Measurements from ENCODE around the gene LHFPL6. TPM values are rescaled to one million over a fixed set of nuclear protein-coding genes. Genes with fewer than 3 reads are reported as not detected.

The LHFPL6 gene
- total and polyA plus RNA-seq, 10 of the 15 experiments (the other 5 are each of a cell fraction or from before 2014, with no cell fraction given): 0.11 to 4.6 (median 0.41) TPM

DNA sequence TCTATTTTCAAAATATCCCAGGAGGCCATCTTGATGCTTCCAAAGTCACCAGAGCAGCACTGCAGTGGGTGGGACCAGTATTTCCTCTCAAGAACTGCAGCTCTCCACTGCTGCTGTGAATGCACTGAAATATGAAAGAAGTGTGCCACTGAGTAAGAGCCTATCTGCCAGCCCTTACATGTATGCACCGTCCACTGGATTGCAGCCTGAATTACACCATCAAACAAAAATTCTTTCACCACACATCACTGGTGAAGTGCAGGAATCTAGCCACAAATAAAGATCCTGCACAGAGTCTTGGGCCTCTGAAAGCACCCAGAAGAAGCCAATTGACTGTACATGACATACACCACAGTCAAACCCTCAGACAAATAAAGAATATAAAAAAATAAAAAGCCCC, 249.0 kb downstream of the LHFPL6 start:
- Histone ChIP-seq H3K9ac (ENCODE audit: control insufficient read depth, insufficient read depth, low read length) (no peak overlapping the region), H3K9me3 (replicated peaks; ENCODE audit: control insufficient read depth, insufficient read depth, low read length) (no peaks in the 10 kb centered on the region), H3K4me3 (no peak overlapping the region), H3K27me3 (replicated peaks in 1 of 2; ENCODE audit: control insufficient read depth in 2 of 2, insufficient read depth in 2 of 2, low read length in 1 of 2) (no peaks in the 10 kb centered on the region), H2AFZ (ENCODE audit: control insufficient read depth, low read depth, low read length) (no peak overlapping the region), H3K27ac (ENCODE audit: control insufficient read depth, insufficient read depth) (no peak overlapping the region), H4K20me1 (ENCODE audit: control insufficient read depth, insufficient read depth) (no peaks in the 10 kb centered on the region), H3K79me2 (ENCODE audit: control insufficient read depth, insufficient read depth, low read length) (no peaks in the 10 kb centered on the region), H3K4me1 (ENCODE audit: control insufficient read depth, insufficient read depth, low read length) (no peaks in the 10 kb centered on the region), H3K36me3 (ENCODE audit: control insufficient read depth in 2 of 2, insufficient read depth in 2 of 2, low read length in 1 of 2) (no peaks in the 10 kb centered on the region), H3K4me2 (ENCODE audit: control insufficient read depth, insufficient read depth) (no peak overlapping the region)
- 95% methylated on average over 1 of the region's 1 CpG for WGBS (ENCODE audit: insufficient coverage, insufficient replicate concordance, low lambda C conversion rate, missing lambda C conversion rate)
- BruUV-seq (replicated peaks): no TSS peak
- ChIA-PET RAD21 (ENCODE audit: unreplicated experiment) (no interaction called here), CTCF (no interaction called here), SMC1A (ENCODE audit: uncharacterized antibody, unreplicated experiment) (no interaction called here), POLR2A (no interaction called here)
- no peak for ATAC-seq
- in situ Hi-C loops (cut with MboI): no loop called here
- DNase-seq (ENCODE audit: low read depth, low spot score): no peak
- TF ChIP-seq SMAD5 (IDR thresholded peaks at IDR 0.05; ENCODE audit: low read depth) (no peak), CHD1 (IDR thresholded peaks at IDR 0.05; ENCODE audit: low read depth, low read length) (no peak)
- intact Hi-C loops (cut with micrococcal nuclease; ENCODE audit: unreplicated experiment): no loop called here
- no peak for FAIRE-seq

GRCh38 chr13:39350461-39350881, 252.5 kb downstream of the LHFPL6 start:
- no TSS peak for BruUV-seq (replicated peaks)
- ATAC-seq (no peak), FAIRE-seq (no peak), DNase-seq (ENCODE audit: low read depth, low spot score) (no peak)
- POLR2A ChIA-PET: no interaction called here
- H3K36me3 ChIP-seq (ENCODE audit: control insufficient read depth in 2 of 2, insufficient read depth in 2 of 2, low read length in 1 of 2): no peaks in the 10 kb centered on the region
- in situ Hi-C loops (cut with MboI): no loop called here
- no peak overlapping the region for H3K4me2 ChIP-seq (ENCODE audit: control insufficient read depth, insufficient read depth)
- no peak overlapping the region for H3K9ac ChIP-seq (ENCODE audit: control insufficient read depth, insufficient read depth, low read length)
- TF ChIP-seq MTA2 (IDR thresholded peaks at IDR 0.05; ENCODE audit: low read depth) (no peak), CHD4 (IDR thresholded peaks at IDR 0.05) (no peak), MYB (IDR thresholded peaks at IDR 0.05; ENCODE audit: borderline replicate concordance, low read depth, low read length) (no peak), ZBTB11 (CRISPR knock-in tag; IDR thresholded peaks at IDR 0.05) (no peak), SUPT20H (IDR thresholded peaks at IDR 0.05; ENCODE audit: borderline replicate concordance, control insufficient read depth, low read depth, low read length) (no peak), HDAC2 (IDR thresholded peaks at IDR 0.05) (no peak), SRF (IDR thresholded peaks at IDR 0.05; ENCODE audit: low read depth in 2 of 2, low read length in 2 of 2) (no peak), PML (IDR thresholded peaks at IDR 0.05; ENCODE audit: low read length) (no peak), NR2C1 (IDR thresholded peaks at IDR 0.05) (no peak), NFIC (IDR thresholded peaks at IDR 0.05; ENCODE audit: low read depth, low read length) (no peak), EP300 (IDR thresholded peaks at IDR 0.05; ENCODE audit: borderline replicate concordance in 1 of 2, control insufficient read depth in 1 of 2, low read depth in 2 of 2, low read length in 2 of 2) (no peak)
- TF ChIP-seq, protein P1, sequence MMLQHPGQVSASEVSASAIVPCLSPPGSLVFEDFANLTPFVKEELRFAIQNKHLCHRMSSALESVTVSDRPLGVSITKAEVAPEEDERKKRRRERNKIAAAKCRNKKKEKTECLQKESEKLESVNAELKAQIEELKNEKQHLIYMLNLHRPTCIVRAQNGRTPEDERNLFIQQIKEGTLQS (IDR thresholded peaks at IDR 0.05; ENCODE audit: borderline replicate concordance, extremely low read depth, low read depth, low read length): no peak
- H3K9me3 ChIP-seq (replicated peaks; ENCODE audit: control insufficient read depth, insufficient read depth, low read length): no peaks in the 10 kb centered on the region
- no peaks in the 10 kb centered on the region for H4K20me1 ChIP-seq (ENCODE audit: control insufficient read depth, insufficient read depth)
- no peak overlapping the region for H2AFZ ChIP-seq (ENCODE audit: control insufficient read depth, low read depth, low read length)
- H3K4me1 ChIP-seq (ENCODE audit: control insufficient read depth, insufficient read depth, low read length): no peaks in the 10 kb centered on the region
- no peaks in the 10 kb centered on the region for H3K27me3 ChIP-seq (replicated peaks in 1 of 2; ENCODE audit: control insufficient read depth in 2 of 2, insufficient read depth in 2 of 2, low read length in 1 of 2)
- CTCF ChIA-PET: interaction anchor here (0.9 to 1.6 kb wide), 2 partner anchors 250 to 262 kb away, joined by 3 read pairs; no protein-coding TSS in a partner anchor
- no peak overlapping the region for H3K4me3 ChIP-seq
- SMC1A ChIA-PET (ENCODE audit: uncharacterized antibody, unreplicated experiment): interaction anchor here (1.0 to 1.5 kb wide), 3 partner anchors 28 to 67 kb away, joined by 3 to 4 read pairs (median 3); no protein-coding TSS in a partner anchor
- intact Hi-C loops (cut with micrococcal nuclease; ENCODE audit: unreplicated experiment): no loop called here
- RAD21 ChIA-PET (ENCODE audit: unreplicated experiment): no interaction called here
- WGBS (ENCODE audit: insufficient coverage, insufficient replicate concordance, low lambda C conversion rate, missing lambda C conversion rate): 59% methylated on average over 3 of the region's 3 CpGs
- H3K27ac ChIP-seq (ENCODE audit: control insufficient read depth, insufficient read depth): no peak overlapping the region
- no peaks in the 10 kb centered on the region for H3K79me2 ChIP-seq (ENCODE audit: control insufficient read depth, insufficient read depth, low read length)
